HEK293 (cell line): ENCODE results near the gene FGD3.

Source experiments
- CTCF ChIA-PET: fragments of 350-600 bp; formaldehyde crosslinking; extraction: SDS; loops from one replicate; lab custom pipeline; 2021; ENCODE audit warnings: antibody characterized with exemption; lab: Yijun Ruan, JAX
- POLR2A ChIA-PET: fragments of 300-600 bp; formaldehyde crosslinking; extraction: SDS; loops from one replicate; lab custom pipeline; 2020; ENCODE audit warnings: antibody characterized with exemption, inconsistent platforms; lab: Yijun Ruan, JAX
- H3K27ac ChIP-seq: fragments of 200-500 bp; sonication (Bioruptor generic); 2 replicates; pipeline ENCODE4 v1.5.1; 2014; ENCODE audit warnings: low read depth, low read length, control low read depth, inconsistent platforms; ENCODE audit errors: extremely low read depth
- H3K36me3 ChIP-seq, 2 experiments: fragments of 200-500 bp in 1 of 2; sonication (Bioruptor generic) in 1 of 2; 1 replicate in 1 of 2; 2 replicates in 1 of 2; pipeline ENCODE4 v1.5.1; 2014 to 2017; ENCODE audit warnings: inconsistent platforms in 2 of 2, low read length in 2 of 2; ENCODE audit not compliant: control insufficient read depth in 2 of 2, insufficient read depth in 1 of 2
- H3K4me1 ChIP-seq: fragments of 200-500 bp; sonication (Bioruptor generic); 2 replicates; pipeline ENCODE4 v1.5.1; 2014; ENCODE audit warnings: mild to moderate bottlenecking, low read length, inconsistent platforms; ENCODE audit not compliant: control insufficient read depth, insufficient read depth
- H3K4me3 ChIP-seq: 2 replicates; pipeline ENCODE4 v1.5.1; 2011; ENCODE audit warnings: low read depth, mild to moderate bottlenecking, control low read depth, low read length, moderate library complexity
- H3K9me3 ChIP-seq: fragments of 200-500 bp; sonication (Bioruptor generic); 2 replicates; pipeline ENCODE4 v1.5.1; 2014; ENCODE audit warnings: low read depth, low read length, inconsistent platforms; ENCODE audit not compliant: control insufficient read depth, insufficient read depth
- SCRT2 ChIP-seq: fragments of 450-650 bp; formaldehyde crosslinking; IDR thresholded peaks from 2 replicates; pipeline ENCODE4 v1.5.1; 2016; ENCODE audit warnings: missing biosample characterization, missing genetic modification characterization
- ZNF571 ChIP-seq: fragments of 450-650 bp; formaldehyde crosslinking; IDR thresholded peaks from 2 replicates; pipeline ENCODE4 v1.5.0; 2017; ENCODE audit warnings: missing biosample characterization, missing genetic modification characterization
- TF ChIP-seq, protein P1 (sequence below): fragments of 450-650 bp; formaldehyde crosslinking; IDR thresholded peaks from 2 replicates; pipeline ENCODE4 v1.5.1; 2016; ENCODE audit warnings: missing biosample characterization, missing genetic modification characterization

FGD3 gene

DNA sequence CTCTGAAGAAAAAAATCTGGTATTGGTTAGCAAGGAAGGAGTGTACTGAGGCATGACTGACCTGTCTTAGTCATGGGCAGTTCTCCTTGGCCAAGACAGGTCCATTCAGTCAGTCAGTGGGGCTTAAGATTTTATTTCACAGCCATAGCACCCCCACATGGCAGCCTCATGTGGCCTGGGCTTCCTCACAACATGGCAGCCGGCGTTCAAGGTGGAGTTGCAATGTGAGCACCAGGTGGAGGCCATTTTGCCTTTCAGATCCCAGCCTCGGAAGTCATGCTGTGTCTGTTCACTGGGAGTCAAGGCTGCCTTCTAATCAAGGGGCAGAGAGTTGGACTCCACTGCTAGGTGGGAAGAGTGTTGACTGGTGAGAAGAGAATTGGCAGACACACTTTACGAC, 138.4 kb downstream of the FGD3 start:
- POLR2A ChIA-PET = interaction anchor here (0.6 kb wide), 1 partner anchor 80 kb away, joined by 3 read pairs; no protein-coding TSS in a partner anchor
- no peaks in the 10 kb centered on the region for H3K4me1 ChIP-seq
- CTCF ChIA-PET = interaction anchor here (0.7 kb wide), 1 partner anchor 9 kb away, joined by 3 read pairs; no protein-coding TSS in a partner anchor
- H3K9me3 ChIP-seq = no peaks in the 10 kb centered on the region
- TF ChIP-seq, protein P1, sequence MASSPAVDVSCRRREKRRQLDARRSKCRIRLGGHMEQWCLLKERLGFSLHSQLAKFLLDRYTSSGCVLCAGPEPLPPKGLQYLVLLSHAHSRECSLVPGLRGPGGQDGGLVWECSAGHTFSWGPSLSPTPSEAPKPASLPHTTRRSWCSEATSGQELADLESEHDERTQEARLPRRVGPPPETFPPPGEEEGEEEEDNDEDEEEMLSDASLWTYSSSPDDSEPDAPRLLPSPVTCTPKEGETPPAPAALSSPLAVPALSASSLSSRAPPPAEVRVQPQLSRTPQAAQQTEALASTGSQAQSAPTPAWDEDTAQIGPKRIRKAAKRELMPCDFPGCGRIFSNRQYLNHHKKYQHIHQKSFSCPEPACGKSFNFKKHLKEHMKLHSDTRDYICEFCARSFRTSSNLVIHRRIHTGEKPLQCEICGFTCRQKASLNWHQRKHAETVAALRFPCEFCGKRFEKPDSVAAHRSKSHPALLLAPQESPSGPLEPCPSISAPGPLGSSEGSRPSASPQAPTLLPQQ = no peak
- TF ChIP-seq SCRT2 (no peak), ZNF571 (tag by site-specific recombination) (no peak)
- H3K4me3 ChIP-seq = no peak overlapping the region
- no peaks in the 10 kb centered on the region for H3K36me3 ChIP-seq
- H3K27ac ChIP-seq = no peak overlapping the region
